NCI-H146 (cell line): ENCODE results near the gene ARHGEF16.

ENCODE experiments used
- DNase-seq: peaks from one replicate; lab custom pipeline; 2025; lab: John Stamatoyannopoulos, UW

The ARHGEF16 gene

GRCh38 chr1:3482378-3482849, 27.9 kb downstream of the ARHGEF16 start:
- DNase-seq = no peak

- no peak for DNase-seq
Observed at GRCh38 chr1:3483380-3483779, 28.9 kb downstream of the ARHGEF16 start.

DNA sequence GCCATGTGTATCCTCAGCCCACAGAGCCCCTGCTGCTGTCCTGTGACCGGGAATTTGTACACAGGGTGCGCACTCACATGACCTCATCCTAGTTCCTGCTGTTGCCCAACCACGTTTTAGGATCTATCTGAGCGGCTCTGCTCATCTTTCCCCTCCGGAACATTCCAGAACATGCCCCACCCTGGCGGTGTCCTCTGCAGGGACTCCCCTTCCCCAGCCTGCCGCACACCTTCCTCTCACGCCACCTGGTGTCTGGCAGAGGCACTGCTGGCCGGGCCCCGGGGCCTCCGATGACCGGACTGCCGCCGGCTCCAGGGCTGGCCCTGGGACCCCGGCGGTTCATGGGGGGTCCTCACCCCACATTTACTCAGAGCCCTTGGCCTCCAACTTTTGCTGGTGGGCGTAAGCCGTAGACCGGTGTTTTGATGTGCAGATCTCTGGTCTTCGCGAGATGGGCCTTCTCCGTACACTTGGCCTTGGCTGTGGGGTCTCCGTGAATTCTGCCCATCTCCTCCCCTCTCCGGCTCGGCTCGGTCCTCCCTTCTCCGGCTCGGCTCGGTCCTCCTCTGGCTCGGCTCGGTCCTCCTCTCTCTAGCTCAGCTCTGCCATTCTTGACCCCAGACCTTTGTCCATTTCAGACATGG, 29.5 kb downstream of the ARHGEF16 start:
- DNase-seq = peak; percentile 25

GRCh38 chr1:3485016-3485415, 30.6 kb downstream of the ARHGEF16 start:
- DNase-seq = no peak

- no peak for DNase-seq
Observed at GRCh38 chr1:3488432-3488831, 34.0 kb downstream of the ARHGEF16 start.

DNA sequence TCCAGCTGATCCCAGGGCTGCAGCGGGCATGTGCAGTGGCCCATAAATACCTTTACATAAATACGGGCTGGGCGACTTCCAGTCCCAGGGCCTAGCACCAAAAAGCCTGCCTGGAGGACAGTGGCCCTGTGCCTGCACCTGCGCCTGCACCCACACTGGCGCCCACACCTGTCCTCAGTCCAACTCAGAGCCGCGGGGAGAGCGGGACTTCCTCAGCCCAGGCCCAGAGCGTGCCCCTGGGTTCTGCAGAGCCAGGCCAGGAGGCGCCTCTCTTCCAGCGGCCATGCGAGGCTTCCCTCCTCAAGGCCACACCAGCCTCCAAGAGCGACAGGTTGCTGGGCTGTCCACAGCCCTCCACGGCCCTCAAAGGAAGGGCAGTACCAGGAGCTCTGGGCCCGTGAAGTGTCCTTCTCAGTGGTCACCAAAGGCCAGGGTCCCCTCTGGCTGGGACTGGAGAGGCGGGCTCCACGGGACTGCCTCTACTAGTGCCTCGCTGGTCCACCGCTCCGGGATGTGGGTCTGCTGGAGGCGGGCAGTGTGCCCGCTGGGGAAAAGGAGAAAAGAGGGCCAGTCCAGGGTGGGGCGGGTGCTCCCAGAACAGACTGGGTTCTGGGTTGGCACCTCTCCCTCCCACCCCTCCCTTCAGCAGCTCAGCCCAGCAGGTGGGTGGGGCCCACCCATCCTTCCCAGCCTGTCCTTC, 35.7 kb downstream of the ARHGEF16 start:
- no peak for DNase-seq

DNA sequence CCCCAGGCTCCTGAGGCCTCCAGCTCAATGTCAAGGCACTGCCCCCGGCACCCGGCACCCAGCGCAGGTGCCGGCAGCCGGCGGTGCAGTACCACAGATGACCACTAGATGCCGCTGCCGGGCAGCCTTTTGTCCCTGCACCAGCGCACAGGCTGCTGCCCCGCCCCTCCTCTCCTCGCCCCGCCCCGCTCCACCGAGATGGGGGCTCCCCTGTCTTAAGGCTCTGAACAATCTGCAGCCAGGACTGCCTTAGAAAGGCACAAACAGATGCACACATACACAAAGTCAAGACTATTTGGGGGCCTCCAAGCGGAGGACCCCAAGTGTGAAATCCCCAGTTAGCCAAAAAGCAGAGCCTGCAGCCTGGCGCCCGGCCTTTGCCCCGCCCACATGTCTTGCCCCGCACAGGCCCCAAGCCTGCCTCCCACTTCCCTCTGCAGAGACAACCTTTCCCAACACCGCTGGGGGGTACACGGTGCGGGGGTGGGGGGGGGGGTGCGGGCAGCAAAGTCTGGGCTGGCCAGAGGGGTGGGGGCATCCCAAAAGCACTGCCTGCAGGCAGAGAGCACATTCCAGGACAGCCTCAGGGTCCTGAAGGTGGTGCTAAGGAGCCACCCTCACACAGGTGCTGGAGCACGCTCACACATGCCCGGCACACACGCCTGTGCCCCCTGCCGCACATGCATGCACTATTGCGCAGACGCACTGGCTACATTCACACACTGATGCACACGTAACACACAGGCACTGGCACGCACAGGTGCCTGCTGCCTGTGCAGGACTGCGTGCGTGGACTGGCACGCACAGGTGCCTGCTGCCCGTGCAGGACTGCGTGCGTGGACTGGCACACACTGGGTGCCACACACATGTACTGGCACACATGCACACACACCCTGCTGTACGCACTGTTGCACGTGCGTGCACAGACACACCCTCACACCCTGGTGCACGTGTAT, 37.1 kb downstream of the ARHGEF16 start:
- peak; percentile 14 for DNase-seq

GRCh38 chr1:3492545-3493246, 38.2 kb downstream of the ARHGEF16 start:
- no peak for DNase-seq

- DNase-seq = no peak
Observed at GRCh38 chr1:3494321-3495308, 40.1 kb downstream of the ARHGEF16 start.

DNA sequence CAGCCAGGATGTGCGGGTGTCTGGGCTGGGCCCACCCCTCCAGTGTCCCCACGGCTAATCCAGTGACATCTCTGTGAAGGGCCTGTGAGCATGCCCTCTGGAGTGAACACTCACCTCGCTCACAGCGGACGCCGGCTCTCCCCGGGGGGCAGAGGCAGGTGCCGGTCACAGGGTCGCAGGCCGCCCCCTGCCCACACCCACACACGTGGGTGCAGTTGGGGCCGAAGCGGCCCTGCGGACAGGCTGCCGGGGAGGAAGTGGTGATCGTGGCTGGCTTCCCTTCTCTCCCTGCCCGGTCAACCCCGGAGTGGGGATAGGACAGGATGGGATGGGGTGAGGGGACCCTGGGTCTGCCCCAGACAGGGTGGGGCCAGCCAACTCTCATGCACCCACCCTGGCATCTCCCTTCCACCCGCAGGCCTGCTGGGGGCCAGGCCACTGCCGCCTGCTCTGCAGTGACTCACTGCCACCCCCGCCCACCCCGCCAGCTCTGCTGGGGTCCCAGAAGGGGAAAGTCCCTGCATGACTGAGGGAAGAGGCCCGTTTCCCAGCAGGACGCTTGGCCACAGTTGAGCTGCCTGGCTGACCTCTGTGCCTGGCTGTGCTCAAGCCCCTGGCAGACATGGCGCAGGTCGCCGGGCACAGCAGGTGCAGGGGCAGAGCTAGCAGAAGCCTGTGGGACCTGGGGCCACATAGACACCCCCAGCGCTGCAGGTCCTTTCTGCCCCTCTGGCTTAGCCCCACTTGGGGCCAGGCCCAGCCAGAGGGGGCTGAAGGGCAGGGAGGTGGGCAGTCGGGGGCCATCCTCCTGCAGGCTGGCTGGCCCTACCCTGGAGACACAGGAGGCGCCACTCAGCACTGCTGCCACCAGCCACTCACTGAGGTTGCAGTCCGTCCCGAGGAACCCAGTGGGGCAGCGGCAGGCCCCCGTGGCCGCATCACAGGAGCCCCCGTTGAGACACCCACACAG, 41.6 kb downstream of the ARHGEF16 start:
- no peak for DNase-seq

DNA sequence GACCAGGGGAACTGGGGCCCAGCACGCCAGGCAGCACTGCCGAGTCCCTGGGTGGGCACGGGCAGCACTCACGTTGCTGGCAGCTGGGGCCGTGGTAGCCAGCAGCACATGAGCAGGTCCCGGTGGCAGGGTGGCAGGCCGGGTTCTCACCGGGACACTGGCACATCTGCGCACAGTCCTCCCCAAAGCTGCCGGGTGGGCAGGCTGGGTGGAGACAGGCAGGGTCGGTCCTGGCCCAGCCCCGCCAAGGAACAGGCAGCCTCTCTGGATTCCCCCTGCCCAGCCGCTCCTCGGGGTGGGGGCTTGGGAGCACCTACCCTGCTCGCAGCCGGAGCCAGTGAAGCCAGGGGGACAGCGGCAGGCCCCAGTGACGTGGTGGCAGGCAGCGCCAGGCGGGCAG, 42.5 kb downstream of the ARHGEF16 start:
- DNase-seq = no peak

DNA sequence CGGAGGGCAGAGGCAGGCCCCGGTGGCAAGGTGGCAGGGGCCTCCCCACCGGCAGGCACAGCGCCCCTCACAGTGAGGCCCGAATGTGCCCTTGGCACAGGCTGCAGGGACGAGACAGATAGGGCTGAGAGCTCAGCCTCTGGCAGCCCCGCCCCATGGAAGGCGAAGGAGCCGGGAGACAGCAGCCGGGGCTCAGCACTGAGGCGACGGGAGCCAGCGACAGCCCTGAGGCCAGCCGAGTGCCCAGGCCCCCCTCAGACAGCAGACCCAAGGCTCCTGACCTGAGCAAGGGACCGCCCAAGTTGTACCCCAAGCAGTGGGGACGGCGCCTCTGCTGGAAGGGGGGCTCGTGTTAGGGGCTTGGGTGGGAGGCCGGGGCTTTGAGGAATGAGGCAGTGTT, 43.1 kb downstream of the ARHGEF16 start:
- DNase-seq = no peak

- no peak for DNase-seq
Observed at GRCh38 chr1:3498246-3498930, 43.9 kb downstream of the ARHGEF16 start.

DNA sequence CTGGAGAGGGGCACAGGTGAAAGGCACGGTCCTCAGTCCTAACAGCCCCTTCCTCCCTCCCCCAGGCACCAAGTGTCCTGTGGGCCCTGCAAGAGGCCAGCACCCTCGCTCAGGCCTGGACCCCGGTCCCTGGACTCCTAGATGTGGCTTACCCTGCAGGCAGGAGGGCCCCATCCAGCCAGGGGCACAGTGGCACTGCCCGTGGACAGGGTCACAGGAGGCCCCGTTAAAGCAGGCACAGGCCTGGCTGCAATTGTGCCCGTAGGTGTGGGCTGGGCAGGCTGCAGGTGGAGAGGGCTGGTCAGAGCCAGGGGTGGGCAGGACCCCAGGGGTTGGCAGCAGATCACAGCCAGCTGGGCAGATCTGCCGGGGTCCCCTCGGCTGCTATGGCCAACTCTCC, 44.5 kb downstream of the ARHGEF16 start:
- no peak for DNase-seq

DNA sequence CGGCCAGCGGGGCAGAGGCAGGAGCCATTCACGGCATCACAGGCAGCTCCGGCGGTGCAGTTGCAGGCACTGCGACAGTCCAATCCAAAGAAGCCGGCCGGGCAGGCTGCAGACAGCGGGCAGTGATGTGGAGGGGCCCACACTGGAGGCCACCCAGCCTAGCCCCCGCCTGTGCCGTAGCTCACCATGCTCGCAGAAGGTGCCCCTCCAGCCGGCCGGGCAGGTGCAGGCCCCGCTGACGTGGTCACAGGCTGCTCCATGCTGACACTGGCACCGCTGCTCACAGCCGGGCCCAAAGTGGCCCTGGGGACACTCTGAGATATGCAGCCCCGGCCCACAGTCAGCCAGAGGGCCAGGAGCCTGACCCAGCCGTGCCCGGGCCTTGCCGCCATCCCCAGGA, 45.1 kb downstream of the ARHGEF16 start:
- DNase-seq = no peak

- no peak for DNase-seq
Observed at GRCh38 chr1:3500265-3500835, 45.9 kb downstream of the ARHGEF16 start.

- DNase-seq = no peak
Observed at GRCh38 chr1:3501437-3501836, 47.0 kb downstream of the ARHGEF16 start.

- peak; percentile 12 for DNase-seq
Observed at GRCh38 chr1:3501856-3502640, 47.6 kb downstream of the ARHGEF16 start.
